LoVo (cell line): ENCODE measurements around the gene VMO1.
"Not testable (repeated sequence)": the region's sequence is repeated elsewhere in the genome, so short reads cannot be mapped to it uniquely, and the experiment has no call there.

Experiments
- DNase-seq: peaks from one replicate; pipeline ENCODE4 v3.0.0-alpha.2; 2016; ENCODE audit warnings: low spot score

The VMO1 gene, protein sequence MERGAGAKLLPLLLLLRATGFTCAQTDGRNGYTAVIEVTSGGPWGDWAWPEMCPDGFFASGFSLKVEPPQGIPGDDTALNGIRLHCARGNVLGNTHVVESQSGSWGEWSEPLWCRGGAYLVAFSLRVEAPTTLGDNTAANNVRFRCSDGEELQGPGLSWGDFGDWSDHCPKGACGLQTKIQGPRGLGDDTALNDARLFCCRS

DNA sequence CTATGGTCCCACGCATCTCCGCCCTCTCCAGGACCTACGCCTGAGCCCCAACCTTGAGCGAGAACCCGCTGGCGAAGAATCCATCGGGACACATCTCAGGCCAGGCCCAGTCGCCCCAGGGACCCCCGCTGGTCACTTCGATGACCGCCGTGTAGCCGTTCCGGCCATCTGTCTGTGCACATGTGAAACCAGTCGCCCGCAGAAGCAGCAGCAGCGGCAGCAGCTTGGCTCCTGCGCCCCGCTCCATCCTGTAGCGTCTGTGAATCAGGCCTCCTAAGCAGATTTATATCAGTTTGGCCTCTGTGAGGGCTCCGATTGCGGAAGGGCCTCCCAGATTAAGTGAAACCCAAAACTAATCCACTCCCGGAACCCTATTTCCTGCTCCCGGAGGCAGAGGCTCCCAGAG, at the start of gene VMO1:
VMO1 (minus strand) TSS at position 259 of the 406 bp plus-strand sequence; CDS start at position 247, 12 bp downstream.
- no peak for DNase-seq

DNA sequence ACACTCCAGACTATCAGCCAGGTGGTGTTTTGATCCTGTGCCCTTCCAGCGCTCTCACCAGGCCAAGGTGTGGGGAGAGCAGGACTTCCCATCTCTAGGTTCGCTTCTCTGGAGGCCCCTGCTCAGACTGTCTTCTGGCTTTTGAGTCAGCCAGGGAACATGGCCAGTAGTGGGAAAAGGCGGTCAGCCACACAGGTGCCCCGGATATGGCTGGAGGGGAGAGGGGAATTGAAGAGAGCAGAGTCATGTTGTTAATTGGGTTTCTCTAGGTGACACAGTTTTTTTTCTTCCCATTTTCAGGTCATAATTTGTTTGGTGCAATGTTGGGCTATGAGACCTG, 48.5 kb upstream of the VMO1 start:
- DNase-seq: no peak

DNA sequence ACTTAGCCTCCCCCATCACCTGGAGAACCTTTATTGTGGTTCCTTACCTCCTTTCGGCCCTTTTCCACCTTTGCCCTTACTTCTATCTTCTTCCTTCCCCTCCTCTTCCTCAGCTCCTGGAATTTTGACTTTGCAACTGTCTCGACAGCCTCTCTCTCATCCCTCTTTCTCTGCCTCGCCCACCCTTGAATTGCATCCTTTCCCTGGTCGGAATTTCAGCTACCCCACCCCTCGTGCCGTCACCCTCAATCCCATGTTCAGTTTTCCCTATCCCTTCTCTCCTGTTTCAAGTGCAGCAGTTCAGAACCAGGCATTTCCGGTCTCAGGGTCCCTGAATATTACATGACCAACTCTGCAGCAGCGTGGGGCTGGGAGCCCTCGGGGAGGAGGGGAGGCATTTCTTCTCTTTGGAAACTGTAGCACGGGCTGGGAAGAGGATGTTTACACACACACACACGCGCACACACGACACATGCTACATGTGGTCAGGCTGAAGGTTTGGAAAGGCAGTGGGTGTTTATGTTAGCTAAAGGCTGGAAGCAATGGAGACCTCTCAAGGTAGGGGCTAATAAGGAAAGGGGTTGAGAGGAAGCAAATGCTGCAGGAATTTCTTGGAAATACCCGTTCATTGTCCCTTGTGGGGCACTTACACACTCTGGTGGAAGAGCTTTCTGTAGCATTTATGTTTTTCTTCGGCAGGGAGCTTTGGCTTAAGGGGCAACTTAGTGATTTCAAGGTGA, 47.9 kb upstream of the VMO1 start:
- DNase-seq: no peak

DNA sequence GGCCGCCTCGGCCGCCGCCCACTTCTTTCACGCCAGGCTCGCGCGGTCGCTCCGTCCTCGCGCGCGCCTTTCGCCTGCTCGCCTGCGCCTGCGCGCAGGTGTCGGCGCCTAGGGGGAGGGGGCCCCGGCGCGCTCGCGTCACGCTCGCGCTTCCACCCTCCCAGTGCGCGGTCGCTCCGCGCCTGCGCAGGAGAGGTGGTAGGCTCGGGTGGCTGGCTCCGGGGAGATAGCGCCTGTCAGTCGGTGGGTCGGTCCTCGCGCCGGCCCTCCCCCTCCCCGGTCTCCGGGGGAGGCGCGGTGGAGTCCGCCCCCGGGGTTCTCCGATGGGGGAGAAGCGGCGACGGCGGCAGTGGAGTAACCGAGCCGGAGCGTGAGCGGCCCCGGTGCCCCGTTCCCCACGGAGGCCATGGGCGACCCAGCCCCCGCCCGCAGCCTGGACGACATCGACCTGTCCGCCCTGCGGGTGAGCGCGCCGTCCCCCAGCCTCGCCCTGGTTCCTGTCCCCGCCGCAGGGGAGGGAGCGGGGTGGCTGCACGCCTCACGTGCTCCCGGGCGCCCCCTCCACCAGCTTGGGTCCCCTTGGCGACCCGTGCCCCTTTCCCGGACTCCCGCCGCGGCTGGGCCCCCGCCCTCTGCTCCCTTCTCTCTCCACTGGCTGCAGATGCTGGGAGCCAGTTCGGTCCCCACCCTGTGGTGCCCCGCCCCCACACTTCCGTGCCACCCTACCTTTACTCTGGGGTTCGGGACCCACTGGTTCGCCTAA, 47.2 kb upstream of the VMO1 start, which contains the start of gene MINK1:
MINK1 (plus strand) TSS at position 163 of the 763 bp plus-strand sequence; CDS start at position 407, 244 bp downstream.
- DNase-seq: peak; percentile 96

DNA sequence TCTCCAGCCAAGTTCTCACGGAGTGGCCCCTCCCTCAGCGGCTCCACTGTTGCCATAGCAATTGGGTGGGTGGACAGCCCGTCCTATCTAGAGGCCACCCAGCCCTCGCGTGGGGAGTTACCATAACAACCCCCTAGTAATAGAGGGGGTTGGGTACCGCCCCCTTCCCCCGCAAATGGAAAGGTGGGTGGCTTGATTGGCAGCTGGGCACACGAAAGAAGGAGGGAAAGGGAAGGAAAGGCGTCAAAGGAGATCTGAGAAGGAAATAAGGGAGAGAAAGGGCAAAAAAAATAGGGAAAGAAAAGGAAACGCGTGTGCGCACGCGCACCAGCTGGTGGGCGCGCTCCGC, 46.6 kb upstream of the VMO1 start:
- DNase-seq: not testable (repeated sequence)

DNA sequence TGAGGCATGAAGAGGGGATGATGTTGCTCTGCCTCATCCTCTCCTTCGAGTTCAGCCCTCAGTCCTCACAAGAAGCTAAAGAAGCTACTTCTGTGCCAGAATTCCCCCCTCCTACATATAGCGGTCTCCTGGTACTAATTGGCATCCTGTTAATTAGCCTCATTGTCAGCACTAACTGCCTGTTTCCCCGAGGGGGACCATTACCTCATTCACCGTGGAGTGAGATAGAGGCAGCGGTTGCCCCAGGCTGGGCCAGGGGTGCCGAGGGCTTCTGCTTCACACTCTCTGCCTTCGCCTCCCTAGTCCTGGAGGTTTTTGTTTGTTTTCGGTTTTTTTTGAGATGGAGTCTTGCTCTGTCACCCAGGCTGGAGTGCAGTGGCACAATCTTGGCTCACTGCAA, 41.2 kb upstream of the VMO1 start:
- no peak for DNase-seq

DNA sequence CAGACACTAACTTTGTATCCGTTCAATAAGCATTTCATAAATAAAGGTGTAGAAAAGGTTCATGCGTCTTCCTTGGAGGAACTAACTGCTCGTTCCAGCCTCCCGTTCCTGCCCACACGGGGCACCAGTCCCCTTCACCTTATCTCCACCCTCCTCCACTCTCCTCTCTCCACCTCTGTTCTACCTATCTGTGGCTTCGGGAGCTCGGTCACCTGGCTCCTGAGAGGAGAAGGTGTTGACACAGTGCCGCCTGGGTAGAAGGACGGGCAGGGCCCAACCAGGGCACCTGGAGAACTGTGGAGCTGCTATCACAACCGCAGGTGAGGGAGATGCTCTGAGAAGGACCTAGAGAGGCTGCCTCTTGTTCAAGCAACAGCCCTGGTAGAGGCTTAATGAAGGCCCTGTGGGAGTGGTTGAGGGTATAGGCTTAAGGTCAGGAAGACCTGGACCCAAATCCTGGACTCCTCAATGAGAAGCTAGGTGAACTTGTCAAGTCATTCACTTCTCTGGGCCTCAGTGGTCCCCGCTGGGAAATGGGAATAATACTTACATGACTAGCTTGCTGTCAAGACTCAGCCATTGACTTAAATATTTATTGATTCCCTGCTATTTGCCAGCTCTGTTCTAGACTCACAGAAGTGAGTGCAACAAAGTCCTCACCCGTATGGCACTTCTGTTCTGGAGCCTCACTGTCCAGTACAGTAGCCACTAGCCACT, 37.4 kb upstream of the VMO1 start:
- no peak for DNase-seq

DNA sequence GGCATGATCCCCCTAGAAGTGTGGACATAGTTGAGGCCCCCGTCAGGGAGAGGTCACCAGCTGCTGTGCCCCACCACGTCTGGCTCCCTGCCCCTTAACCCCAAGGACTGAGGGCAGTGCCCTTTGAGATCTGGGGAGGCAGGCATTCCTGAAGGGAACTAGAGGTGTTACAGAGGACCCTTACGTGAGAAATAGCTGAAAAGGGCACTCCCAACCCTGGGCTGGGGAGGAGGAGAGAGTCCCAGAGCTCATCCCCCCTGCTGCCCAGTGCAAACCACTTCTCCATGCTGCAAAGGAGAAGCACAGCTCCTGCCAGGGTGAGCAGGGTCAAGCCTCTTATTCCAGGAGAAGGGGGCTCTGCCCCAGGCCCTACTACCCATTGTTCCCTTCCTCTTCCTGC, 36.7 kb upstream of the VMO1 start:
- no peak for DNase-seq

DNA sequence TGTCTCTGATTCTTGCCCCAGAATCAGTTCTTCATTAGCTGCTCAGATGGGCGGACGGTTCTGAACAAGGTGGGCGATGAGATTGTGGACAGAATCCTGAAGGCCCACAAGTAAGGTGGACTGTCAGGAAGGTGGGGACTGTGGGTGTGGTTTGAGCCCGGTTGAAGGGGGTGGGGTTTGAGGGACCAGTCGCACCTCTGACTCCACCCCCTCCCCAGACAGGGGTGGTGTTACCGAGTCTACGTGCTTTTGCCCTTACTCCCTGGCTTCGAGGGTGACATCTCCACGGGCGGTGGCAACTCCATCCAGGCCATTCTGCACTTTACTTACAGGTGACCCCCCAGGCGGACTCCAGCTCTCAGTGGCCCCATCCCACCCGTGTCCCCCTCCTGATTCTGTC, 32.1 kb upstream of the VMO1 start:
- no peak for DNase-seq

DNA sequence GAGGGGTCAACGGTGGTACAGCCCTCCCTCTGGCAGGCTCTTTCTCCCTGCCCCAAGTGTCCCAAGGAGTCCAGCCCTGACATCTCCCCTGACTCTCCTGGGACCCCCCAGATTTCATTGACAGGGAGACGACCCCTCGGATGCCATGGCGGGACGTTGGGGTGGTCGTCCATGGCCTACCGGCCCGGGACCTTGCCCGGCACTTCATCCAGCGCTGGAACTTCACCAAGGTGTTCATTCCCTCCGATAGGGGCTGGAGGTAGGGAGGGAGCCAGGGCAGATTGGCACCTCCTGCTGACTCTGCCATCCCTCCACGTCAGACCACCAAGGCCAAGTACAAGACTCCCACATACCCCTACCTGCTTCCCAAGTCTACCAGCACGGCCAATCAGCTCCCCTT, 30.7 kb upstream of the VMO1 start:
- no peak for DNase-seq

DNA sequence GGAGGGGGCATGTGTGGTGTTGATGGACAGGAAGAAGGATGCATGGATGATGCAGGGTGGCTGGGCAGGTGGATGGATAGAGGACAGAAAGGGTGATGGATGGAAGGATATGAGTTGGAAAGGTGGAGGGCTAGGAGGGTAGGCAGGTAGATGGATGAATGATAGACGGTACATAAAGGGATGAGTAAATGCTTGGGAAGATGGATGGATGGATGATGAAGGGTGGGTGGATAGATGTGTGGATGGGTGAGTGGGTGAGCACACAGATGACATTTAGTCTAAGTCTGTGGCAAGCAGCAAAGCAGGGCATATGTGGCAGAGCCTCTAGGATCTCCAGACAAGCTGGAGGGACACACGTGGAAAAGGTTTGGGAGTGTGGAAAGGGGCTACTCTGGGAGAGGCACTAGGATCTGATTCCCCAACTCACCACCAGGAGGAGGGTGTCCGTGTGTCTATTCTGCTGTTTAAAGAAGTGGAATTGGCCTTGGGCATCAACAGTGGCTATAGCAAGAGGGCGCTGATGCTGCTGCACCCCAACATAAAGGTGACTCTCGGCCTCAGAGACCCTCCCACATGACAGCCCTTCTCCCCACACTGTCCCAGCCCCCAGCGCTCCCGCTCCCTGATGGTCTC, 29.0 kb upstream of the VMO1 start:
- no peak for DNase-seq

DNA sequence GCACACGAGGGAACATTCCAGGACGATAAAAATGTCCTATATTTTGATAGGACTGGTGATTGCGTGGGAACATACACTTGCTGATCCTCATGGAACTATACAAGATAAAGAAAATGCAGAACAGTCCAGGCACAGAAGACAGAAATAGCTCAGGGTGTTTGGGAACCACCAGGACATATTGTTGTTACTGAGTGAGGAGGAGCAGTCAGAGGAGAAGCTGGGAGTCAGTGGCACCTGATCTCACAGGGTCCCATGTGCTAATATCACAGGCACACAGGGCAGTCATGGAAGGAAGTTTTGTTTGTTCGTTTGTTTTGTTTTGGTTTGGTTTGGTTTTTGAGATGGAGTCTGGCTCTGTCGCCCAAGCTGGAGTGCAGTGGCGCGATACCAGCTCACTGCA, 26.5 kb upstream of the VMO1 start:
- DNase-seq: no peak

DNA sequence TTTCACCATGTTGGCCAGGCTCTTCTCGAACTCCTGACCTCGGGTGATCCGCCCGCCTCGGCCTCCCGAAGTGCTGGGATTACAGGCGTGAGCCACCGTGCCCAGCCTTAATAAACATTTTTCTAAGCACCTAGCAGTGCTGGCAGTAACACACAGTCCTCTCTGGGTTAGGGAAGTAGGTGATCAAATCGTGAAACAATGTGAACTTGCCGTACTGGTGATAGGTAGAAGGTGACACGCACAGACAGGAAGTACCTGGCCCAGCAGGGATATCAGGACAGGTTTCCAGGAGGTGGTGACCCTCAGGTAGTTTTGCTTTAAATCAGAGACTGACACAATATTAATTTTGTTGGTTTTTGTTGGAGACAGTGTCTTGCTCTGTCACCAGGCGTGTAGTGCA, 25.3 kb upstream of the VMO1 start:
- no peak for DNase-seq

DNA sequence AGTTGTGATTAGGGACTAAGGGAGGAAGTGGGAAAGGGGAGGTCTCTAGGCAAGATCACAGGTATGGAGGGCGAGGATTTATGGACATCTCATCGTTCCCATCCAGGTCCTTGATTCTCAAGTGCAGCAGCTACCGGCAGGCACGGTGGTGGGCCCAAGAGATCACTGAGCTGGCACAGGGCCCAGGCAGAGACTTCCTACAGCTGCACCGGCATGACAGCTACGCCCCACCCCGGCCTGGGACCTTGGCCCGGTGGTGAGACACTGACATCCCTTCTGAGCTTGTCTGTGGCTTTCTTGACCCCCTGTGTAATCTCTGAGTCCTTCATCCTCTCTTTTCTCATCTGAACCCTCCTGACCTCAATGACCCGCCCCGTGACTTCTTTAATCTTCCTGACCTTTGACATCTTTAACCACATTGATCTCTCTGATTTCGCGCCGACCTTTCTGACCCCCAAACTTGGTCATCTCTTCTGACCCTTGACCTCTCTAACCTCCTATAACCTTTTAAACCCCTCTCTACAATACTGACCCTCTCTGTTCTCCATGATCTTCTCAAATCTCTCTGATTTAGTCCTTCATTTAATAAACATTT, 24.6 kb upstream of the VMO1 start:
- DNase-seq: no peak

DNA sequence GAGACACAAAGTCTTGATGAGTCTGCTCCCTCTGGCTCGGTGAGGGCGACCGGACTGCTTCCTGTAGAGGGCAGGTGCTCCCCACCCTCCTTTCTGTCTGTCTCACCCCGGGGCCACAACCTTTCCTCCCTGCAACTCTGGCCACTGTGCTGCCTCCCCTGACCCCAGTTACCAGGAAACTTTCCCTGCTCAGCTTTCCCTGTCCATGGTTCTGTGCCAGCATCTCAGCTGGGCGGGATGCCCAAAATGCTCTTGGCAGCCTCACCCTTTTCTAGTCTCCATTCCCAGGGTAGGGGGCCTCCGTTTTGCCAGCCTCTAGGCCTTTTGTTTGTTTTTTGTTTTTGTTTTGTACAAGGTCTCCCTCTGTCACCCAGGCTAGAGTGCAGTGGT, 22.2 kb upstream of the VMO1 start:
- no peak for DNase-seq

DNA sequence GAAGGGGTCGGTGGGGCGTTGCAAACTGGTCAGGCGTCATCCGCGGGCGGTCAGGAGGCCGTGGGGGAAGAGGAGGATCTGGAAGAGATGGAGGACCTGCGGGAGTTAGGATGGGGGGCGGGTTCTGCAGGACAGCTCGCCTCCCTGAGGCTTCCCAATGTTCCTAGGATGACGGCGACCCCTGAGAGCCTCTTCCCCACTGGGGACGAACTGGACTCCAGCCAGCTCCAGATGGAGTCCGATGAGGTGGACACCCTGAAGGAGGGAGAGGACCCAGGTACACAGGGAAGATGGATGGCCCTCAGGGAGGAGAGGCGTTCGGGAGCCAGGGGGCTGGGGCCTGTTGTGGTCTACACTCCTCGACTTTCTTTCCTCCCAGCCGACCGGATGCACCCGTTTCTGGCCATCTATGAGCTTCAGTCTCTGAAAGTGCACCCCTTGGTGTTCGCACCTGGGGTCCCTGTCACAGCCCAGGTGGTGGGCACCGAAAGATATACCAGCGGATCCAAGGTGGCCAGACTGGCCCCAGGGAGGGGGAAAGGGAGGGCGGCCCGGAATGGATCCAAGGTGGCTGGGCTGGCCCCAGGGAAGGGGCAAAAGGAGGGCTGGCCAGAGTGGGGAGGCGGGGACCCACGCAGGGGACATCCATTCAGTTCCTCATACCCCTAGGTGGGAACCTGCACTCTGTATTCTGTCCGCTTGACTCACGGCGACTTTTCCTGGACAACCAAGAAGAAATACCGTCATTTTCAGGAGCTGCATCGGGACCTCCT, 21.6 kb upstream of the VMO1 start:
- no peak for DNase-seq

DNA sequence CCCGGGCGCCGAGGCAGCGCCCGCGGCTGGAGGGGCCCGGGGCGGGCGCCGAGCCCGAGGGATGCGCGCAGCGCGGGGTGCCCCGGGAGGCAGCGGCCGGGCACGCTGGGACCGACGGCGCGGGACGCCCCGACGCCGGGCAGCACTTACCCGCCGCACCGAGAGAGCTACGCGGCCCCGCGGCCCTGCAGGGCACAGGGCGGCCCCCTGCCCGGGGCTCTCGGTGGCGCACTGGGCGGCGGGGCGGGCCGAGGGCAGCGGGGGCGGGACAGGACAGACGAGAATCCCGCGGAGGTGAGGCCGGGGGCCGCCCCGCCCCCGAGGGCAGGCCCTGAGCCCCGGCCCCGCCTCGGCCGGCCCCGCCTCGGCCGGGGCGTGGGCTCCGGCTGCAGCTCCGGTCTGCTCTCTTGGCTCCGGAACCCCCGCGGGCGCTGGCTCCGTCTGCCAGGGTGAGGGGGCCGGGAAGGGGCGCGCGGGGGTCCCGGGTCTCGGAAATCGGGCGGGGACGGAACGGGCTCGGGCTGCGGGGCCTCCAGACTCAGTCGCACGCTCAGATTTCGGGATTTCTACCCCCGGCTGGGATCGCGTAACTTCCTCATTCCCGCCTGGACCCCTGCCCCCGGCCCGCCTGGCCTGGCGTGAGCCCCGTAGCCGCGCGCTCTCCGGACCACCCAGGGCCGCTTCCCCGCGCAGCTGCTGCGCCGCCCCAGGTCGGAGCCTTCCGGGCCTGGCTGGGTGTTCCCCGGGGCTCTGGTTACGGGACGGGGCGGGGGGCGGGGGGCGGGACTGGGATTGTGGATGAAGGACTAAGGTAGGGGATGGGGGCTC, 20.8 kb upstream of the VMO1 start, which contains the start of gene PLD2:
PLD2 (plus strand) TSS at position 376 of the 828 bp plus-strand sequence. CDS start 621 bp downstream, outside the sequence.
- peak; percentile 87 for DNase-seq

DNA sequence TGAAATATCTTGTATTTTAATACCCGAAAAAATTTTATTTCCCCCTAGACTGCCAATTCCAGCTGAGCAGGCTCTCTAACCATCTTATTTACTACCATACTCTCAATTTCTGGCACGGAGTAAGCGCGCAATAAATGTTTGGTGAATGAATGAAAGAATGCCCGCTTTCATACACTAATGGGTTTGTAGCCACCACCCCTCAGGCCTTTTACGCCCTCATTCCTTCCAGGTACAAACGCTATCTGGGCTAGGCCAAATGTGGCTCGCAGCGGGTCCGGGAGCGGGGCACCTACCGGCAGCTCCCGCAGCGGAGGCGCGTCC, 20.3 kb upstream of the VMO1 start:
- DNase-seq: peak; percentile 29

DNA sequence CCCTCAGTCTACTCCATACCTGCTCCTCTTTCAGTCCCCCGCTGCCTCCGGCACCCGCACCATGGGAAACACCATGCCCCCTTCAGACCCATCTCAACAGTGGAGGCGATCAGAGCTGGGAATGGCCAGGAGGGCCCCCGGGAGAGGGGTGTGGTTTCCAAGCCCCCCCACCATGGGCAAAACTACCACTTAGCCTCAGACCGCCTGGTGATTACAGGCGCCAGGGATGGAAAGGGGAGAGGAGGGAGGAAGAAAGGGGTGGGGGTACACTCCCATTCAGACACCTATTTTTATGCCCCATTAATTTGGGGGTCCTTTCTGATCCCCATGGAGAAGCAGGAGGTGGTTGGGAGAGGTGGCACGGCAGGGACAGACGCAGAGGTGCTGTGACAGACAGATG, 16.1 kb upstream of the VMO1 start, which contains the start of gene C17orf114:
C17orf114 (minus strand) TSS at position 101 of the 400 bp plus-strand sequence.
- no peak for DNase-seq
